Neutrophil (primary cell): ENCODE results near the gene SLC6A1.

Source experiments
- H3K27ac ChIP-seq: fragments of 200-600 bp; sonication (generic); 2 replicates; pipeline ENCODE4 v1.5.1; 2016; ENCODE audit warnings: mild to moderate bottlenecking, moderate library complexity
- H3K27me3 ChIP-seq: fragments of 200-600 bp; sonication (generic); 2 replicates; pipeline ENCODE4 v1.6.0; 2016; ENCODE audit warnings: mild to moderate bottlenecking
- H3K36me3 ChIP-seq: fragments of 200-600 bp; sonication (generic); 2 replicates; pipeline ENCODE4 v1.5.1; 2017
- H3K4me1 ChIP-seq, 2 experiments: fragments of 200-600 bp in 1 of 2; sonication (generic) in 1 of 2; 1 replicate in 1 of 2; 2 replicates in 1 of 2; pipeline versions ENCODE4 v1.5.1 to v1.6.1; 2013 to 2016; ENCODE audit warnings: low read depth in 1 of 2, low read length in 1 of 2, mild to moderate bottlenecking in 1 of 2, moderate library complexity in 1 of 2; ENCODE audit not compliant: control insufficient read depth in 1 of 2, insufficient read depth in 1 of 2
- H3K4me3 ChIP-seq, 2 experiments: fragments of 200-600 bp in 1 of 2; sonication (generic) in 1 of 2; 1 replicate in 1 of 2; 2 replicates in 1 of 2; pipeline ENCODE4 v1.5.1; 2013 to 2016; ENCODE audit warnings: low read depth in 1 of 2, low read length in 1 of 2, mild to moderate bottlenecking in 1 of 2, moderate library complexity in 1 of 2
- H3K9me3 ChIP-seq: fragments of 200-600 bp; sonication (generic); 2 replicates; pipeline ENCODE4 v1.5.1; 2016
- CTCF ChIP-seq: fragments of 200-600 bp; sonication (generic); IDR thresholded peaks from 2 replicates; pipeline ENCODE4 v1.5.1; 2016; ENCODE audit warnings: antibody characterized with exemption

SLC6A1 gene

GRCh38 chr3:10982782-10983181 is 9.8 kb upstream of the SLC6A1 start:
- no peaks in the 10 kb centered on the region for H3K36me3 ChIP-seq
- peaks cover 68% of the 10 kb centered on the region for H3K27me3 ChIP-seq
- no peak overlapping the region for H3K4me3 ChIP-seq
- no peak overlapping the region for H3K27ac ChIP-seq
- no peaks in the 10 kb centered on the region for H3K4me1 ChIP-seq
- H3K9me3 ChIP-seq, result no peaks in the 10 kb centered on the region
- no peak for TF ChIP-seq CTCF

- Histone ChIP-seq H3K36me3 (no peaks in the 10 kb centered on the region), H3K9me3 (no peaks in the 10 kb centered on the region), H3K4me1 (no peaks in the 10 kb centered on the region), H3K27me3 (peaks cover 68% of the 10 kb centered on the region), H3K4me3 (no peak overlapping the region), H3K27ac (no peak overlapping the region)
- TF ChIP-seq CTCF, result no peak
Measured at GRCh38 chr3:10983219-10983916, 9.2 kb upstream of the SLC6A1 start.

- no peaks in the 10 kb centered on the region for H3K36me3 ChIP-seq
- TF ChIP-seq CTCF, result no peak
- H3K9me3 ChIP-seq, result no peaks in the 10 kb centered on the region
- peaks cover 77% of the 10 kb centered on the region for H3K27me3 ChIP-seq
- no peak overlapping the region for H3K27ac ChIP-seq
- H3K4me1 ChIP-seq, result no peaks in the 10 kb centered on the region
- H3K4me3 ChIP-seq, result no peak overlapping the region
Measured at GRCh38 chr3:10984371-10984896, 8.1 kb upstream of the SLC6A1 start.

GRCh38 chr3:10985181-10985580 is 7.4 kb upstream of the SLC6A1 start:
- Histone ChIP-seq H3K27me3 (peaks cover 77% of the 10 kb centered on the region), H3K27ac (no peak overlapping the region)

GRCh38 chr3:10986592-10986991 is 6.0 kb upstream of the SLC6A1 start:
- Histone ChIP-seq H3K27ac (no peak overlapping the region), H3K27me3 (peaks cover 77% of the 10 kb centered on the region), H3K4me3 (no peak overlapping the region), H3K9me3 (no peaks in the 10 kb centered on the region), H3K4me1 (no peaks in the 10 kb centered on the region), H3K36me3 (no peaks in the 10 kb centered on the region)
- TF ChIP-seq CTCF, result no peak

More at GRCh38 chr3:10985181-10985580, 7.4 kb upstream of the SLC6A1 start:
- TF ChIP-seq CTCF, result no peak
- H3K36me3 ChIP-seq, result no peaks in the 10 kb centered on the region
- no peaks in the 10 kb centered on the region for H3K9me3 ChIP-seq
- H3K4me3 ChIP-seq, result no peak overlapping the region
- H3K4me1 ChIP-seq, result no peaks in the 10 kb centered on the region
